GM06990 (cell line): ENCODE results near the gene PDZRN4.

Source experiments
- DNase-seq: peaks from one replicate; pipeline ENCODE4 v3.0.0-alpha.2; 2011; ENCODE audit not compliant: insufficient read length; ENCODE audit errors: extremely low read depth
- H3K27me3 ChIP-seq: replicated peaks from 2 replicates; pipeline ENCODE4 v1.6.0; 2011; ENCODE audit warnings: low read length; ENCODE audit not compliant: control insufficient read depth, insufficient read depth
- H3K36me3 ChIP-seq: 2 replicates; pipeline ENCODE4 v1.5.1; 2011; ENCODE audit warnings: low read length; ENCODE audit not compliant: control insufficient read depth, insufficient read depth
- H3K4me3 ChIP-seq: replicated peaks from 2 replicates; pipeline ENCODE4 v1.5.1; 2011; ENCODE audit warnings: low read depth, mild to moderate bottlenecking, control low read depth, low read length
- CTCF ChIP-seq: IDR thresholded peaks from 2 replicates; pipeline ENCODE4 v1.5.1; 2011; ENCODE audit warnings: low read length, control low read depth, mild to moderate bottlenecking, inconsistent platforms; ENCODE audit not compliant: insufficient read depth, poor library complexity, severe bottlenecking

PDZRN4 gene

GRCh38 chr12:41288142-41288811 lies 100.2 kb downstream of the PDZRN4 start:
- H3K36me3 ChIP-seq: no peaks in the 10 kb centered on the region

GRCh38 chr12:41289501-41289900 lies 101.4 kb downstream of the PDZRN4 start:
- TF ChIP-seq CTCF: no peak
- H3K36me3 ChIP-seq: no peaks in the 10 kb centered on the region
- no peak overlapping the region for H3K4me3 ChIP-seq
- no peaks in the 10 kb centered on the region for H3K27me3 ChIP-seq
- DNase-seq: no peak

More at GRCh38 chr12:41288142-41288811, 100.2 kb downstream of the PDZRN4 start:
- Histone ChIP-seq H3K4me3 (no peak overlapping the region), H3K27me3 (no peaks in the 10 kb centered on the region)
- no peak for TF ChIP-seq CTCF
- DNase-seq: no peak

- H3K36me3 ChIP-seq: no peaks in the 10 kb centered on the region
- H3K27me3 ChIP-seq: no peaks in the 10 kb centered on the region
- no peak overlapping the region for H3K4me3 ChIP-seq
- DNase-seq: no peak
- no peak for TF ChIP-seq CTCF
Observed at GRCh38 chr12:41293011-41293410, 104.9 kb downstream of the PDZRN4 start.

- TF ChIP-seq CTCF: no peak
- no peak for DNase-seq
Observed at GRCh38 chr12:41293461-41293860, 105.3 kb downstream of the PDZRN4 start.

GRCh38 chr12:41302979-41303403 lies 114.9 kb downstream of the PDZRN4 start:
- DNase-seq: peak; percentile 8

More at GRCh38 chr12:41293461-41293860, 105.3 kb downstream of the PDZRN4 start:
- Histone ChIP-seq H3K27me3 (no peaks in the 10 kb centered on the region), H3K4me3 (no peak overlapping the region), H3K36me3 (no peaks in the 10 kb centered on the region)

More at GRCh38 chr12:41302979-41303403, 114.9 kb downstream of the PDZRN4 start:
- Histone ChIP-seq H3K27me3 (no peaks in the 10 kb centered on the region), H3K4me3 (no peak overlapping the region), H3K36me3 (no peaks in the 10 kb centered on the region)
- TF ChIP-seq CTCF: no peak
